Measurements from ENCODE around the gene KCNS1.
A peak's percentile ranks its signal among the peaks of the same experiment; 100 is the strongest.

The KCNS1 gene

GRCh38 chr20:45105317-45105716, 4.4 kb upstream of the KCNS1 start:
- no peak for DNase-seq

- DNase-seq = no peak
These were observed 3.9 kb upstream of the KCNS1 start for GRCh38 chr20:45104786-45105185.

- no peak for DNase-seq
These were observed 2.1 kb upstream of the KCNS1 start for GRCh38 chr20:45103072-45103471.

GRCh38 chr20:45101333-45101850, 465 bp upstream of the KCNS1 start:
- no peak for DNase-seq

- no peak for DNase-seq
These were observed 2.7 kb downstream of the KCNS1 start for GRCh38 chr20:45098103-45098773.

GRCh38 chr20:45097485-45098102, 3.3 kb downstream of the KCNS1 start:
- peak; percentile 27 for DNase-seq

GRCh38 chr20:45096781-45097180, 4.1 kb downstream of the KCNS1 start:
- no peak for DNase-seq

GRCh38 chr20:45095805-45096238, 5.1 kb downstream of the KCNS1 start:
- DNase-seq = peak; percentile 51

GRCh38 chr20:45094864-45095574, 5.9 kb downstream of the KCNS1 start:
- no peak for DNase-seq

GRCh38 chr20:45094201-45094600, 6.7 kb downstream of the KCNS1 start:
- no peak for DNase-seq

GRCh38 chr20:45092898-45093297, 8.0 kb downstream of the KCNS1 start:
- no peak for DNase-seq

- no peak for DNase-seq
These were observed 9.6 kb downstream of the KCNS1 start for GRCh38 chr20:45091366-45091765.

- no peak for DNase-seq
These were observed 10.4 kb downstream of the KCNS1 start for GRCh38 chr20:45090481-45090880.

GRCh38 chr20:45088247-45088646, 12.7 kb downstream of the KCNS1 start:
- DNase-seq = no peak

GRCh38 chr20:45087814-45088213, 13.1 kb downstream of the KCNS1 start:
- no peak for DNase-seq

- no peak for DNase-seq
These were observed 13.7 kb downstream of the KCNS1 start for GRCh38 chr20:45087097-45087790.

- no peak for DNase-seq
These were observed 15.1 kb downstream of the KCNS1 start for GRCh38 chr20:45085867-45086266.

- DNase-seq = no peak
These were observed 15.6 kb downstream of the KCNS1 start for GRCh38 chr20:45085289-45085688.

- no peak for DNase-seq
These were observed 17.8 kb downstream of the KCNS1 start for GRCh38 chr20:45083127-45083526.

GRCh38 chr20:45082468-45082867, 18.5 kb downstream of the KCNS1 start:
- DNase-seq = no peak

- no peak for DNase-seq
These were observed 19.9 kb downstream of the KCNS1 start for GRCh38 chr20:45080867-45081624.

GRCh38 chr20:45077559-45077958, 23.4 kb downstream of the KCNS1 start:
- DNase-seq = no peak
